Adrenal gland (tissue), 5 donors: ENCODE results near the gene BCL2.

ENCODE experiments used
- POLR2A ChIP-seq, 2 donors: fragments of 450-650 bp; IDR thresholded peaks; one replicate each; pipeline ENCODE4 v1.6.1; 2017; ENCODE audit warnings: antibody characterized with exemption in 2 of 2, mild to moderate bottlenecking in 2 of 2, moderate library complexity in 1 of 2
- TF ChIP-seq, protein P1 (sequence below), 6 experiments: fragments of 450-650 bp in 4 of 6; fragments of 200-600 bp in 2 of 6; sonication (generic) in 1 of 6; IDR thresholded peaks; 1 replicate in 5 of 6; 2 replicates in 1 of 6; pipeline versions ENCODE4 v1.5.1 to v1.8.0; 2016 to 2021; ENCODE audit warnings: antibody characterized with exemption in 6 of 6, mild to moderate bottlenecking in 2 of 6, moderate library complexity in 1 of 6
- donor health status: DM: no; HTN: no; CAD: no.

DNA sequence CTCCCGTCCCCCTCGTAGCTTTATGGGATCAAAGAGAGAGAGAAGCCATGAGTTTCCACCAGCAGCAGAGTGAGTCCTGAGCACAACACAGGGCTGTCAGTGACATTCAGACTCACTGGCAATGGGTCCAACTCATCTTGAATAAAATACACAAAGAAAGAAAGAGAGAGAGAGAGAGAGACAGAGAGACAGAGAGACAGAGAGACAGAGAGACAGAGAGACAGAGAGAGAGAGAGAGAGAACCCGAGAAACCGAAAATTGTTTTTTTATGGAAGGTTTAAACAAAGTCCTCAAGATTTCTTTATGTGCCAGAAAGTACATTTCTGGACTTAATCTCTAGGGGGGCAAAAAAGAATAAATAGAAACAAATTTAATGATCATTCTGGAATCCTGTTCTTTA is 11.5 kb upstream of the BCL2 start:
- TF ChIP-seq, protein P1, sequence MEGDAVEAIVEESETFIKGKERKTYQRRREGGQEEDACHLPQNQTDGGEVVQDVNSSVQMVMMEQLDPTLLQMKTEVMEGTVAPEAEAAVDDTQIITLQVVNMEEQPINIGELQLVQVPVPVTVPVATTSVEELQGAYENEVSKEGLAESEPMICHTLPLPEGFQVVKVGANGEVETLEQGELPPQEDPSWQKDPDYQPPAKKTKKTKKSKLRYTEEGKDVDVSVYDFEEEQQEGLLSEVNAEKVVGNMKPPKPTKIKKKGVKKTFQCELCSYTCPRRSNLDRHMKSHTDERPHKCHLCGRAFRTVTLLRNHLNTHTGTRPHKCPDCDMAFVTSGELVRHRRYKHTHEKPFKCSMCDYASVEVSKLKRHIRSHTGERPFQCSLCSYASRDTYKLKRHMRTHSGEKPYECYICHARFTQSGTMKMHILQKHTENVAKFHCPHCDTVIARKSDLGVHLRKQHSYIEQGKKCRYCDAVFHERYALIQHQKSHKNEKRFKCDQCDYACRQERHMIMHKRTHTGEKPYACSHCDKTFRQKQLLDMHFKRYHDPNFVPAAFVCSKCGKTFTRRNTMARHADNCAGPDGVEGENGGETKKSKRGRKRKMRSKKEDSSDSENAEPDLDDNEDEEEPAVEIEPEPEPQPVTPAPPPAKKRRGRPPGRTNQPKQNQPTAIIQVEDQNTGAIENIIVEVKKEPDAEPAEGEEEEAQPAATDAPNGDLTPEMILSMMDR (IDR thresholded peaks at IDR 0.05) = no peak
- TF ChIP-seq POLR2A (IDR thresholded peaks at IDR 0.05) = no peak
